LNCAP (cell line): Measurements from ENCODE around the gene ZMYND10.

Experiments used
- TF ChIP-seq, protein P1 (sequence below): fragments of 450-650 bp; IDR thresholded peaks from 2 replicates; pipeline ENCODE4 v1.5.1; 2017; ENCODE audit warnings: mild to moderate bottlenecking

ZMYND10 gene

DNA sequence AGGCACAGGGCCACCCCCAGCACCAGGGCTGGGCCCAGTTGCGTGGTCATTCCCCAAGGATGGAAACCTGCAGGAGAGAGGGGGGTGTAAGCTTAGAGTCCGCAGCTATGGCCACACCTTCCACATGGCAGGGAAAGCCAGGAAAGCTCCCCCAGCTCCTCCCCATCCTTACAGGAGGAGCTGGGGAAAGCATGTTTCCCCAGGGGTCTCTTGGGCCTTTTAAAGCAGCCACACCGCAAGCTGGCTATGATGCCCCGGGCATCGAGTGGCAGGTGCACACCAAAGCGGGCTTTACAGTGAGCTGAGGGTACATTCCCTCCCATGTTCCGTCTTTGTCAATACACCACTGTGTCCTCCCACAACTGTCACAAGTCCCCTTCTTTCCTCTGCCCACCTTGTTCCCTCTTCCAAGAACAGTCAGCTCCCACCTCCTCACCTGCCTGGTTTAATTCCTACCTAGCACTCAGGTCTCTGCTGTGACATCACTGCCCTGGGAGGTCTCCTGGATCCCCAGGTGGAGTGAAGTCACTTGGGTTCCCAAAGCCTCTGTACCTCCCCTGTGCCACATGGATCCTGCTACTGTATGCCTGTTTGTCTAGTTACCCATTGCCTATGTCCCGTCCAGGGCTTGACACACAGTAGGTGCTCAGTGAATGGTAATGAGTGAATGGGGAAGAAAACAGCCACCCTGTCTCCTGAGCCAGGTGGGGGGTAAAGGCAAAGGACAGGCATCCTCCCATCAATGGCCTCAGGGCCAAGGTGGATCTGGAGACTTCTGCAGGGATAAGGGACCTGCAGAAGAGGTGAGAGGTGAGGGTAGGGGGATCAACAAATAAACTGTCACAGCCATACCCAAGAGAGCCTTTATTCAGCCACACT, 49.7 kb downstream of the ZMYND10 start:
- TF ChIP-seq, protein P1, sequence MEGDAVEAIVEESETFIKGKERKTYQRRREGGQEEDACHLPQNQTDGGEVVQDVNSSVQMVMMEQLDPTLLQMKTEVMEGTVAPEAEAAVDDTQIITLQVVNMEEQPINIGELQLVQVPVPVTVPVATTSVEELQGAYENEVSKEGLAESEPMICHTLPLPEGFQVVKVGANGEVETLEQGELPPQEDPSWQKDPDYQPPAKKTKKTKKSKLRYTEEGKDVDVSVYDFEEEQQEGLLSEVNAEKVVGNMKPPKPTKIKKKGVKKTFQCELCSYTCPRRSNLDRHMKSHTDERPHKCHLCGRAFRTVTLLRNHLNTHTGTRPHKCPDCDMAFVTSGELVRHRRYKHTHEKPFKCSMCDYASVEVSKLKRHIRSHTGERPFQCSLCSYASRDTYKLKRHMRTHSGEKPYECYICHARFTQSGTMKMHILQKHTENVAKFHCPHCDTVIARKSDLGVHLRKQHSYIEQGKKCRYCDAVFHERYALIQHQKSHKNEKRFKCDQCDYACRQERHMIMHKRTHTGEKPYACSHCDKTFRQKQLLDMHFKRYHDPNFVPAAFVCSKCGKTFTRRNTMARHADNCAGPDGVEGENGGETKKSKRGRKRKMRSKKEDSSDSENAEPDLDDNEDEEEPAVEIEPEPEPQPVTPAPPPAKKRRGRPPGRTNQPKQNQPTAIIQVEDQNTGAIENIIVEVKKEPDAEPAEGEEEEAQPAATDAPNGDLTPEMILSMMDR = no peak

DNA sequence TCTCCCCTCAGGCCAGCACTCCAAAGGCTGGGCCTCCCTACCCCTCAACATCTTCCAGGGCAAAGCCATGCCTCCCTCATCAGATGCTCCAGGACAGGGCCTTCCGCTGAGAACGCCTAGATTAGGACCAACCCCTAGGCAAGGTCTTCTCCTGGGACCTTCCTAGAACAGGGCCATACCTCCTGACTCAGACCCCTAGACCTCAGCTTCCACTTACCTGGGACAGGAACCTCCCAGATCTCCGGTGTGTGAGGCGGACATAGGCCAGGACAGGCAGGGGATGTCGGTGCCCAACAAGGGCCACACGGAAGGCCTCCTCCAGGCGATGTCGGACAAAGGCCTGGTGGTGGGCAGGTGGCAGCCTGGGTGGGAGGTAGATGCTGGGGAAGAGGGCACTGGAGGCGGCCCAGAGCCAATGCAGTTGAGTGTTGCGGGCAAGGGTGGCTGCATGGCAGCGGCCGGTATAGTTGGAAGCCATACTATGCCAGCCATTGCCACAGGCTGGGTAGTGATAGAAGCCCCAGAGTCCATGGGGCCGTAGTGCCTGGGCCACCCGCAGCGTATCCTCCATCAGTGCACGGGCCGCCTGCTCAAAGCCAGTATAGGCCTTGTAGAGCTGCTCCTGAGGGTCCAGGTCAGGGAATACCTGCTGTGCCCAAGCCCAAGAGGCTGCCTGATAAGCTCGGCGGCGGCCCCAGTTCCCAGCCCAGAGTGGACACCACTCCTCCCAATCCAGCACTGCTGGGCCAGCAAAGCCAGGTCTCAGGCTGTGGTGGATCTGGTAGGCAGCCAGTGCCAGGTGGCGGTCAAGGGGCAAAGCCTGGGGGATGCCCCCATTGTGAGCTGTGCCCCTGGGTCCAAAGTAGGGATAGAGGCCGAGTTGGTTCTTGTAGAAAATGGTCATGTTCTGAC, 50.8 kb downstream of the ZMYND10 start:
- TF ChIP-seq, protein P1 = no peak

DNA sequence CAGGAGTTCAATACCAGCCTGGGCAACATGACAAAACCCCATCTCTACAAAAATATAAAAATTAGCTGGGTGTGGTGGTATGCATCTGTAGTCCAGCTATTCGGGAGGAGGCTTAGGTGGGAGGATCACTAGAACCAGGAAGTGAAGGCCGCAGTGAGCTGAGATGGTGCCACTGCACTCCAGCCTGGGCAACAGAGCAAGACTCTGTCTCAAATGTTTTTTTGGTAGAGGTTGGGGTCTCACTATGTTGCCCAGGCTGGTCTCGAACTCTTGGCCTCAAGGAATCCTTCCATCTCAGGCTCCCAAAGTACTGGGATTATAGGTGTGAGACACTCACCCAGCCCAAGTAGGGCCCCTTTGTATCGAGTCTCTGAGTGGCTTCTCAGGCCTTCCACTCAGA, 51.4 kb downstream of the ZMYND10 start:
- TF ChIP-seq, protein P1 = no peak

DNA sequence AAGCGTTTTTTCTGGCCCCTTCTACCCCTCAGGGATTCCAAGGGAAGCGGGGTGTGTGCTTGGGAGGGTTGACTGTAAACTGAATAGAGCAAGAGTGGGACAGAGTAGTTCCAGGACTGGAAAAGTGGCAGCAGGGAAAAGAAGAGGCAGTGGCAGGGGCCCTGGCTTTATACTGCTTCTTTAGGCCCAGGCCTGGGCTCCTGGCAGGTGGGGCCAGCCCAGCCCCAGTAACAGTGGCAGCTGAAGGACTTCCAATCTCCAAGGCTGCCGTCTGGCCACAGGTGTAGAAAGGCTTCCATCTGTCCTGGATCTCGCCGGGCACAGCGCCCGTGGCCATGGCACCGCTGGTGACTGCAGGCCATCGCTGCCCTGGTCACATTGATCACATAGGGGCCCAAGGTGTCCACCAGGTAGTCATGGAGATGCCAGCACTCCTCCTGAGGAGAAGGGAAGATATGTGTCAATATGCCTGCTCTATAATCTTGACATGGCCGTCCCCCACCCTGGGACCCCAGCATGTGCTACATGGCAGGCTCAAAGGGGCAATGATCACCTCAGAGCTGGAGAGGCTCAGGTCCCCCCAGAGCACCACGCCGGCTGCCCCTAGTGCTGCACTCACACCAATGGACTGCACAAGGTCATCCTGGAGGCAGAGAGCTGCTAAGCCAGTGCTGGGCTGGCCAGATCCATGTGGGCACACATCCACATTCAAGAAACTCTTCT, 52.3 kb downstream of the ZMYND10 start:
- TF ChIP-seq, protein P1 = no peak

DNA sequence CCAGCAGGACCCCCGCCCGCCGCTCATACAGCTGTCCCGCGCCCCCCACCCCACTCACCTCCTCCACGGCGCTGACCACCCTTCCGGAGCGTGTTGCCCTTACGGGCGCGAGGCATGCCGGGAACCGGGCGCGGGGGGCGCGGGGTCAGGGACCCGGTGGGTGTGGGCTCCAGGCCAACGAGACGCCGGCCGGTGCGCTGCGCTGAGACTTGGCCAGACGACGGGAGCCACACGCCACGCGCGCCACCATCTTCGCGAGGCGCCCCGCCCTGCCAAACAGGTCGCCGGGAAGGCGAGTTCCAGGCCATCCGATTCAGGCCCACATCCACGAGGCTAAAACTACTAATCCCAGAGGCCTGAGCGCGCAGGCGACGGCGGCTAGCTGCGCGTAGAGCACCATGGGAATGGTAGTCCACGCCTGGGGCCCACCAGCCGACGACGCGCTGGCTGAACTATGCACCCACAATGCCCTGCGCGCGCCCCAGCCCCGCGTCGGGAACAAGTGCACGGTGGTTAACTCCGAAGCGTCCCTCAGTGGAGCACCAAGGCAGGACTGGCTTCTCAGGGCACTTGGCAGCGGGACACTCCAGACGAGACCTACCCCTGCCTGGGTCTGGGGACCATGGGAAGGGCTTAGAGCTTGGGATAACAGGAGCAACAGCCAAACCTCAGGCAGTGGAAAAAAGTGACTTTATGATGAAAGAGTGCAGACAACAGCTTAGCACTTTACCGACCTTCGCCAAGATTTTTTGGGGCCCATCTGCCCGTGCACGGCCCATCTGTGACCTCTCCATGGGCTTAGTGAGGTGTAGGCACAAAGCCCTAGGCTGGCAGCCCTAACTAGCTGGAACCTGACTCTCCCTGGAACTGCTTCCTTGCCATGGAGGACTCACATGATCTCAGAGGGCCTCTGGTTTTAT, 53.1 kb downstream of the ZMYND10 start, which contains the start of gene IFRD2:
Gene IFRD2, minus strand, starts transcription at position 271 of the 920 bp plus-strand sequence. Its CDS starts 155 bp downstream, at position 116.
- TF ChIP-seq, protein P1 = no peak
